Upper lobe of left lung (tissue), 6 donors: ENCODE results near the gene FOXP1. TPM values are rescaled to one million over a fixed set of nuclear protein-coding genes. Genes with fewer than 3 reads are reported as not detected.

ENCODE experiments used
- ATAC-seq, 2 donors: fragments of 200-7000 bp; cut with Tn5 transposase; one replicate each; pipeline ENCODE4 v1.9.1; 2022; ENCODE audit warnings: mild to moderate bottlenecking in 2 of 2, moderate library complexity in 2 of 2; ENCODE audit not compliant: low FRiP score in 2 of 2
- DNase-seq, 2 donors: peaks; one replicate each; pipeline ENCODE4 v3.0.0-alpha.2; 2019 to 2020
- H3K27ac ChIP-seq, 4 donors: fragments of 200-600 bp; sonication (generic); one replicate each; pipeline ENCODE4 v1.5.1; 2016 to 2019
- H3K27me3 ChIP-seq, 4 donors: fragments of 200-600 bp; sonication (generic); one replicate each; pipeline ENCODE4 v1.5.1; 2017 to 2019
- H3K36me3 ChIP-seq, 4 donors: fragments of 200-600 bp; sonication (generic); one replicate each; pipeline ENCODE4 v1.5.1; 2016 to 2019
- H3K4me1 ChIP-seq, 4 donors: fragments of 200-600 bp; sonication (generic); one replicate each; pipeline ENCODE4 v1.5.1; 2018 to 2019
- H3K4me3 ChIP-seq, 4 donors: fragments of 200-600 bp; sonication (generic); one replicate each; pipeline ENCODE4 v1.5.1; 2017 to 2019; ENCODE audit warnings: mild to moderate bottlenecking in 2 of 4, moderate library complexity in 1 of 4
- H3K9me3 ChIP-seq, 4 donors: fragments of 200-600 bp; sonication (generic); one replicate each; pipeline ENCODE4 v1.5.1; 2018 to 2019
- EP300 ChIP-seq, 4 donors: sonication (generic); formaldehyde crosslinking; IDR thresholded peaks; one replicate each; pipeline ENCODE4 v1.5.1; 2017; ENCODE audit warnings: antibody characterized with exemption in 4 of 4, control low read depth in 2 of 4
- POLR2A ChIP-seq, 4 donors: fragments of 450-650 bp; IDR thresholded peaks; one replicate each; pipeline ENCODE4 v1.5.1; 2016 to 2017; ENCODE audit warnings: antibody characterized with exemption in 4 of 4, mild to moderate bottlenecking in 2 of 4
- POLR2AphosphoS5 ChIP-seq, 2 donors: sonication (generic); formaldehyde crosslinking; IDR thresholded peaks; one replicate each; pipeline ENCODE4 v1.5.1; 2017; ENCODE audit warnings: antibody characterized with exemption in 2 of 2
- WGBS, 2 donors: methylation state at CpG; one replicate each; pipeline ENCODE4 v1.1.5; 2017 to 2018; 5-methylcytosine and 5-hydroxymethylcytosine counted together
- total RNA-seq, 6 donors: library from RNA; depleted of rRNA in 4 of 6; stranded (reverse); fragments of >200 nt in 4 of 6; gene quantifications; one replicate each; pipeline versions ENCODE4 v1.1.0 to v1.2.1, GENCODE V29; 2016 to 2021
- TF ChIP-seq, protein P1 (sequence below), 6 experiments: fragments of 450-650 bp in 4 of 6; fragments of 200-600 bp in 2 of 6; sonication (generic) in 2 of 6; IDR thresholded peaks; one replicate each; pipeline ENCODE4 v1.5.1; 2016 to 2019; ENCODE audit warnings: antibody characterized with exemption in 6 of 6
- donor health status: DM: no; HTN: no; CAD: no; lungs with moderate emphysema.
- donor health status: DM: no; HTN: yes; CAD: no; lungs with severe emphysema.

FOXP1 gene
- total RNA-seq, 6 donors from 2014 or later: 103 to 248 (median 134) TPM

DNA sequence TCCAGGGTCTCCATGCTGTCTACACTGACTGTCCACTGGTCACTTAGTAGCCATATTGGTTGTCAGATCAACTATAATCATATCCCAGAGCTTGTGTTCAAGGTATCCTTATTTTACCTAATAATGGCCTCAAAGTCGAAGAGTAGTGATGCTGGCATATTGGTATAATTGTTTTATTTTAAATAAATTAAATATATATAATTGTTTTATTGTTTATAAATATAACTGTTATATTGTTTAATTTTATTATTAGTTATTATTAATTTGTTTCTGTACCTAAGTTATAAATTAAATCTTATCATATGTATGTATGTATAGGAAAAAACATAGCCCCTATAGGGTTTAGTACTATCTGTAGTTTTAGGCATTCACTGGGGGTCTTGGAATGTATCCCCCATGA, 205.0 kb downstream of the FOXP1 start:
- no peaks in the 10 kb centered on the region for H3K4me1 ChIP-seq
- H3K4me3 ChIP-seq: no peak overlapping the region
- no peak for ATAC-seq
- no peak for DNase-seq
- H3K27ac ChIP-seq: no peak overlapping the region
- TF ChIP-seq POLR2A (IDR thresholded peaks at IDR 0.05) (no peak), POLR2AphosphoS5 (IDR thresholded peaks at IDR 0.05) (no peak), EP300 (IDR thresholded peaks at IDR 0.05) (no peak)
- TF ChIP-seq, protein P1, sequence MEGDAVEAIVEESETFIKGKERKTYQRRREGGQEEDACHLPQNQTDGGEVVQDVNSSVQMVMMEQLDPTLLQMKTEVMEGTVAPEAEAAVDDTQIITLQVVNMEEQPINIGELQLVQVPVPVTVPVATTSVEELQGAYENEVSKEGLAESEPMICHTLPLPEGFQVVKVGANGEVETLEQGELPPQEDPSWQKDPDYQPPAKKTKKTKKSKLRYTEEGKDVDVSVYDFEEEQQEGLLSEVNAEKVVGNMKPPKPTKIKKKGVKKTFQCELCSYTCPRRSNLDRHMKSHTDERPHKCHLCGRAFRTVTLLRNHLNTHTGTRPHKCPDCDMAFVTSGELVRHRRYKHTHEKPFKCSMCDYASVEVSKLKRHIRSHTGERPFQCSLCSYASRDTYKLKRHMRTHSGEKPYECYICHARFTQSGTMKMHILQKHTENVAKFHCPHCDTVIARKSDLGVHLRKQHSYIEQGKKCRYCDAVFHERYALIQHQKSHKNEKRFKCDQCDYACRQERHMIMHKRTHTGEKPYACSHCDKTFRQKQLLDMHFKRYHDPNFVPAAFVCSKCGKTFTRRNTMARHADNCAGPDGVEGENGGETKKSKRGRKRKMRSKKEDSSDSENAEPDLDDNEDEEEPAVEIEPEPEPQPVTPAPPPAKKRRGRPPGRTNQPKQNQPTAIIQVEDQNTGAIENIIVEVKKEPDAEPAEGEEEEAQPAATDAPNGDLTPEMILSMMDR (IDR thresholded peaks at IDR 0.05): no peak
- no peaks in the 10 kb centered on the region for H3K36me3 ChIP-seq
- WGBS, 2 donors: 100% methylated on average over 1 of the region's 1 CpG
- H3K9me3 ChIP-seq: no peaks in the 10 kb centered on the region
- no peaks in the 10 kb centered on the region for H3K27me3 ChIP-seq

DNA sequence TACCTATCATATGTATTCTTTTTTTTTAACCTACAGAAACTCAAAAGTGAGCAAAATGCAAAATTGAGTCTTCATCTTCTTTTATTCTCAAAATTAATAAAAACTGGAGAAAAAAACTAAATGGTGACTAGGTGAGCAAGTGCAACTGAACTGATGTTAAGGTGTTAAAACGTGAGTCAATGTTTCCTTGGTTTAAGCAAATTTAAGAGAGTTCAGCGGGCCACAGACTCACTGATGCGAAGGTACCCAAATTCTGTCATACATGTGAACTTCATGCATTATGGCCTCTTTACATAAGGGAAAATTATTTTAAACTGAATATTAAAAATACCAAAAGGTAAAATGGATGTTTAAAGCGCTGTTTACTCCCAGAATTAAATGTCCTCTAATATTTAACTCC, 206.6 kb downstream of the FOXP1 start:
- H3K4me1 ChIP-seq: no peaks in the 10 kb centered on the region
- no peaks in the 10 kb centered on the region for H3K36me3 ChIP-seq
- TF ChIP-seq, protein P1 (IDR thresholded peaks at IDR 0.05): no peak
- TF ChIP-seq EP300 (IDR thresholded peaks at IDR 0.05): no peak
- TF ChIP-seq POLR2A (IDR thresholded peaks at IDR 0.05): no peak
- no peak for TF ChIP-seq POLR2AphosphoS5 (IDR thresholded peaks at IDR 0.05)
- WGBS, 2 donors: 71 to 93% methylated on average over 4 of the region's 4 CpGs
- H3K27me3 ChIP-seq: no peaks in the 10 kb centered on the region
- H3K9me3 ChIP-seq: no peaks in the 10 kb centered on the region
- no peak overlapping the region for H3K27ac ChIP-seq
- DNase-seq (no peak), ATAC-seq (no peak)
- no peak overlapping the region for H3K4me3 ChIP-seq

DNA sequence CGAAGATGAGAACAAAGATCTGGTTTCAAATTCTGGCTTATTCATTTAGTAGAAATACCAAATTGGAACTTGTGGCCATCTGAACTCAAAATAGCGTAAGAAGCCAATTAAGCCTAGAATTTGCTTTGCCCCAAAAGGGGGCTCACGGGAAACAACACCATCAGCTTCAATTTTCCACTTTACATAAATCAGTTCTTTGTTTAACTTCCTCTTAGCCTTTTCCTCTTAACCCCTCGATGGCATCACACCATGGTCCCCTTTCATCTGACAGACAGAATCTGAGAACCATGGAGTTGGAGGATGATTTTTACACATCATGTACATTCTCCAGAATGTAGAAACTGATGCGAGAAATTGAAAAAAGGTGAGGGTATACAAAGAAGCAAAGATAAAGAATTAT, 207.0 kb downstream of the FOXP1 start:
- DNase-seq (no peak), ATAC-seq (no peak)
- Histone ChIP-seq H3K27ac (no peak overlapping the region), H3K9me3 (no peaks in the 10 kb centered on the region), H3K36me3 (no peaks in the 10 kb centered on the region), H3K4me1 (no peaks in the 10 kb centered on the region), H3K4me3 (no peak overlapping the region), H3K27me3 (no peaks in the 10 kb centered on the region)
- TF ChIP-seq, protein P1 (IDR thresholded peaks at IDR 0.05): no peak
- TF ChIP-seq EP300 (IDR thresholded peaks at IDR 0.05) (no peak), POLR2A (IDR thresholded peaks at IDR 0.05) (no peak), POLR2AphosphoS5 (IDR thresholded peaks at IDR 0.05) (no peak)
- 75% methylated on average over 5 of the region's 5 CpGs for WGBS, 2 donors

DNA sequence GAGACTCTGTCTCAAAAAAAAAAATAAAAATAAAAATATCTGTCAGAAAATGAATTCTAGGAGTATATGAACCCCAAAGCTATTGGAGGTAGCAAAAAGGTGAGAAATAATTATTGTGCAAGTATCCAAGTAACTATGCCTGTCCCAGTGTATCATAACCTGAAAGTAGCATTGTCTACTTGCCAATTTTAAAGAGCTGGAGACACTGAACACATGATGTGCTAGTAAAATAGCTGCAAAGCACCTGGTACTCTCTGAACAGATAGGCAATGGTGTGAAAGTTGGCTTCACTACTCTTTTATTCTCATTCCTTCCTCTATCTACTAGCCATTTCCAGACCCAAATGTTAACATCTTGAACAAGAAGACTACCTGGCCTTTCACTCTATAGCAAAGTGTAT, 208.9 kb downstream of the FOXP1 start:
- Histone ChIP-seq H3K4me3 (no peak overlapping the region), H3K9me3 (no peaks in the 10 kb centered on the region), H3K27me3 (no peaks in the 10 kb centered on the region), H3K36me3 (no peaks in the 10 kb centered on the region), H3K4me1 (peaks cover 0 to 11% (median 0%) of the 10 kb centered on the region in 4 donors), H3K27ac (no peak overlapping the region)
- no peak for TF ChIP-seq POLR2A (IDR thresholded peaks at IDR 0.05)
- no peak for ATAC-seq
- DNase-seq: no peak

DNA sequence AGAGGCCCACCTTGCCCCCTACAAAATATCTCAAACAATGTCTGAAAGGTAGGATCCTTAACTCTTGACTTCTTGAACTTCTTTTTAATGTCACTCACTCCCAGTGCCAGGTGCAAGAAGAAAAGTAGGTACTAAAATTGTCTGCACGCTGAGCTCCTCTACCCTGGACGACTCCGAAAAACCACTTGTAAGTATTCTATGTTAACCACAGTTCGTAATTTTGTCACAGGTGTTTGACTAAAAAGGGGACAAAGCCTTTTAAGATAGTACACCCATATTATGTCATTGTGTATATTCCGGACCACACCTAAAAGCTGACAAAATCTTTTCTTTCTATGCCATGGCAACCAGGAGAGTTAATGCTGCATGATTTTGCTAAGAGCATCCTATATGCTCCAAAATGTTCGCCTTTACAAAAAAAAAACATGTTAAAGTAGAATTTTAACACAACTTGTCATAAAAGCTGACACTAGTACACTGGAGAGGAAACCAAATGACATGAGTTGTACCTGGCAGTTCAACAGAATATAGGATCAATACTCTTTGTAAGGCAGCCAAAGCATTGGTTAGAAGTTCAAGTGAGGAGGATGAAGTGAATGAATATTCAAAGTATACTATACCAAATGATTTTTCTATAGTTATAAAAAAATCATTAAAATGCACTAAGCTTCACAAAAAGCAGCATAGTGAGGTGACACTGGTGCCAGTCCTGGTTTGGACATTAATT, 210.5 kb downstream of the FOXP1 start:
- Histone ChIP-seq H3K4me1 (peaks cover 0 to 11% (median 0%) of the 10 kb centered on the region in 4 donors), H3K36me3 (no peaks in the 10 kb centered on the region), H3K4me3 (no peak overlapping the region), H3K27ac (no peak overlapping the region), H3K27me3 (no peaks in the 10 kb centered on the region), H3K9me3 (no peaks in the 10 kb centered on the region)
- ATAC-seq: no peak
- DNase-seq: no peak
- TF ChIP-seq, protein P1 (IDR thresholded peaks at IDR 0.05): no peak
- TF ChIP-seq EP300 (IDR thresholded peaks at IDR 0.05) (no peak), POLR2A (IDR thresholded peaks at IDR 0.05) (no peak), POLR2AphosphoS5 (IDR thresholded peaks at IDR 0.05) (no peak)
- WGBS, 2 donors: 92 to 93% methylated on average over 6 of the region's 6 CpGs
